Mesothelial cell of epicardium (in vitro differentiated cells): ENCODE measurements around the gene ABCA13. TPM values are rescaled to one million over a fixed set of nuclear protein-coding genes. Genes with fewer than 3 reads are reported as not detected.

ENCODE experiments used
- DNase-seq, 2 experiments: peaks; one replicate each; pipeline ENCODE4 v3.0.0; 2021; ENCODE audit warnings: low spot score in 2 of 2; ENCODE audit not compliant: unreplicated experiment in 2 of 2
- H3K27ac Mint-ChIP-seq: 2 replicates; pipeline ENCODE4 v1.8.0; 2021; ENCODE audit warnings: mixed read lengths
- H3K27me3 Mint-ChIP-seq: 2 replicates; pipeline ENCODE4 v1.8.0; 2021; ENCODE audit warnings: low read depth, mixed read lengths
- H3K36me3 Mint-ChIP-seq: 2 replicates; pipeline ENCODE4 v1.8.0; 2021; ENCODE audit warnings: mixed read lengths
- H3K4me1 Mint-ChIP-seq: 2 replicates; pipeline ENCODE4 v1.8.0; 2021; ENCODE audit warnings: mixed read lengths
- H3K4me3 Mint-ChIP-seq: 2 replicates; pipeline ENCODE4 v1.8.0; 2021; ENCODE audit warnings: mild to moderate bottlenecking, moderate library complexity, mixed read lengths
- H3K9me3 Mint-ChIP-seq: 2 replicates; pipeline ENCODE4 v1.8.0; 2021; ENCODE audit warnings: mixed read lengths
- CTCF ChIP-seq: fragments of 200-600 bp; sonication (generic); IDR thresholded peaks from one replicate; pipeline ENCODE4 v1.5.0; 2021; ENCODE audit warnings: antibody characterized with exemption; ENCODE audit not compliant: unreplicated experiment
- total RNA-seq: library from RNA; stranded (reverse); gene quantifications from 3 replicates; pipeline ENCODE4 v1.2.1, GENCODE V29; 2021

The ABCA13 gene
- total RNA-seq, 1 donor from 2014 or later, result 0.29 TPM

GRCh38 chr7:48528646-48529045, 357.4 kb downstream of the ABCA13 start:
- no peaks in the 10 kb centered on the region for H3K36me3 Mint-ChIP-seq
- no peak overlapping the region for H3K4me3 Mint-ChIP-seq
- no peaks in the 10 kb centered on the region for H3K27me3 Mint-ChIP-seq
- DNase-seq, result no peak
- H3K27ac Mint-ChIP-seq, result no peak overlapping the region
- TF ChIP-seq CTCF, result no peak
- peaks cover 8% of the 10 kb centered on the region for H3K4me1 Mint-ChIP-seq
- peaks cover 21% of the 10 kb centered on the region for H3K9me3 Mint-ChIP-seq

- peaks cover 2% of the 10 kb centered on the region for H3K36me3 Mint-ChIP-seq
- DNase-seq, result no peak
- H3K27ac Mint-ChIP-seq, result no peak overlapping the region
- no peak overlapping the region for H3K4me3 Mint-ChIP-seq
- no peak for TF ChIP-seq CTCF
- no peaks in the 10 kb centered on the region for H3K27me3 Mint-ChIP-seq
- H3K9me3 Mint-ChIP-seq, result peaks cover 33% of the 10 kb centered on the region
- H3K4me1 Mint-ChIP-seq, result peaks cover 2% of the 10 kb centered on the region
Measured at GRCh38 chr7:48537561-48537960, 366.3 kb downstream of the ABCA13 start.

GRCh38 chr7:48540746-48541145, 369.5 kb downstream of the ABCA13 start:
- H3K4me3 Mint-ChIP-seq, result no peak overlapping the region
- peaks cover 5% of the 10 kb centered on the region for H3K4me1 Mint-ChIP-seq
- no peak for TF ChIP-seq CTCF
- peaks cover 4% of the 10 kb centered on the region for H3K27me3 Mint-ChIP-seq
- H3K27ac Mint-ChIP-seq, result no peak overlapping the region
- H3K9me3 Mint-ChIP-seq, result peaks cover 8% of the 10 kb centered on the region
- H3K36me3 Mint-ChIP-seq, result no peaks in the 10 kb centered on the region
- DNase-seq, result no peak

- Mint-ChIP-seq H3K9me3 (peaks cover 17% of the 10 kb centered on the region), H3K4me1 (peaks cover 12% of the 10 kb centered on the region), H3K27me3 (peaks cover 4% of the 10 kb centered on the region), H3K4me3 (no peak overlapping the region), H3K27ac (no peak overlapping the region), H3K36me3 (peaks cover 2% of the 10 kb centered on the region)
- DNase-seq, result no peak
- no peak for TF ChIP-seq CTCF
Measured at GRCh38 chr7:48548667-48549066, 377.4 kb downstream of the ABCA13 start.

DNA sequence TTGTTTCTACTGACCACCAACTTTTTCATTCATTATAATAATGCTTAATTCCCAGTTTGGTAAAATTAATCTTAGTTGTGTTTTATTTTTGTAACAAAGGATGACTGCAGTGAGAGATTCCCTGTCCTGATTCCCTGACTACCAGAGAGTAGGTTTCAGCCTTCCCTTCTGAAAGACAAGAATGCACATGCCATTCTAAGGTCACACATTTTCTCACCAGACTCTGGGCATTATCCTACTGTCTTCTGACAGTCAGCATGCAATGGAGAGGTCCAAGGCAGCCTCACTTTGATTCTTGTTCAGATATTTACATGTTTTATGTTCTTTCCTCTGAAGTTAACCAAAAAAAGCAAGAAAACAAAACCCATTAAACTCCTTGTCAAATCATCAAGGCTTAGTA, 380.4 kb downstream of the ABCA13 start:
- Mint-ChIP-seq H3K27me3 (no peaks in the 10 kb centered on the region), H3K36me3 (peaks cover 2% of the 10 kb centered on the region), H3K4me1 (peaks cover 9% of the 10 kb centered on the region), H3K4me3 (no peak overlapping the region), H3K27ac (peak overlapping the region; percentile 70), H3K9me3 (peaks cover 40% of the 10 kb centered on the region)
- no peak for DNase-seq
- TF ChIP-seq CTCF, result no peak

- Mint-ChIP-seq H3K27me3 (no peaks in the 10 kb centered on the region), H3K4me1 (no peaks in the 10 kb centered on the region), H3K9me3 (peaks cover 5% of the 10 kb centered on the region), H3K36me3 (no peaks in the 10 kb centered on the region), H3K27ac (no peak overlapping the region), H3K4me3 (no peak overlapping the region)
- TF ChIP-seq CTCF, result no peak
- DNase-seq, result no peak
Measured at GRCh38 chr7:48563334-48563733, 392.1 kb downstream of the ABCA13 start.
